NCI-H226 (cell line): ENCODE data around the gene ZBTB5.

Experiments
- DNase-seq: peaks from one replicate; pipeline ENCODE4 v3.0.0-alpha.2; 2015

The ZBTB5 gene

DNA sequence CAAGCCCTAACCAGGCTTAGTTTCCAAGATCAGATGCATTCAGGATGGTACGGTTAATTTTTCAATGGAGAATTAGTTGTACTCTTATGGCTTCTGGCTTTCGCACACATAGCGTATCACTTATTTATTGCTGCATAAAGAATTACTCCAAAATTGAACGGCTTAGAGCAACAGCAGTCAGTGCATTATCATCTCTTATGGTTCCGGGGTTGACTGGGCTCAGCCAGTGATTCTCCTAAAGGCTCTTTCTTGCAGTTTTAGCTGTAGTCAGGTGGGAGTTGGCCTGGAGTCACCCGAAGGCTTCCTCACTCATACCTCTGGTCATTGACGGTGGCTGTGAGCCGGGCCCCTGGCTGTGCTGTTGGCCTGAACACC, 43.3 kb downstream of the ZBTB5 start:
- no peak for DNase-seq

- no peak for DNase-seq
Measured at GRCh38 chr9:37420271-37421215, 44.7 kb downstream of the ZBTB5 start.

DNA sequence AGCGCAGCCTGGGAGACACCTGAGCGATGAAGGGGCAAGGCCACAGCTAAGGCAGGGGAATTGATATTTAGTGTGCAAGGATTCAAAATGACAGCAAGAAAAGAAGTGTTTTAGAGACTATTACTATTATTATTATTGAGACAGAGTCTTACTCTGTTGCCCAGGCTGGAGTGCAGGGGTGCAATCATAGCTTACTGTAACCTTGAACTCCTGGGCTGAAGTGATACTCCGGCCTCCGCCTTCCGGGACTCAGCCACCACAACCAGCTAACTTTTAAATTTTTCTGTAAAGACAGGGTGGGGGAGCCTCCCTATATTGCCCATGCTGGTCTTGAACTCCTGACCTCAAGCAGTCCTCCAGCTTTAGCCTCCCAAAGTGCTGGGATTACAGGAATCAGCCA, 46.0 kb downstream of the ZBTB5 start:
- DNase-seq, result no peak

GRCh38 chr9:37417857-37418618, 47.2 kb downstream of the ZBTB5 start:
- DNase-seq, result no peak

GRCh38 chr9:37417252-37417803, 47.9 kb downstream of the ZBTB5 start:
- DNase-seq, result no peak

DNA sequence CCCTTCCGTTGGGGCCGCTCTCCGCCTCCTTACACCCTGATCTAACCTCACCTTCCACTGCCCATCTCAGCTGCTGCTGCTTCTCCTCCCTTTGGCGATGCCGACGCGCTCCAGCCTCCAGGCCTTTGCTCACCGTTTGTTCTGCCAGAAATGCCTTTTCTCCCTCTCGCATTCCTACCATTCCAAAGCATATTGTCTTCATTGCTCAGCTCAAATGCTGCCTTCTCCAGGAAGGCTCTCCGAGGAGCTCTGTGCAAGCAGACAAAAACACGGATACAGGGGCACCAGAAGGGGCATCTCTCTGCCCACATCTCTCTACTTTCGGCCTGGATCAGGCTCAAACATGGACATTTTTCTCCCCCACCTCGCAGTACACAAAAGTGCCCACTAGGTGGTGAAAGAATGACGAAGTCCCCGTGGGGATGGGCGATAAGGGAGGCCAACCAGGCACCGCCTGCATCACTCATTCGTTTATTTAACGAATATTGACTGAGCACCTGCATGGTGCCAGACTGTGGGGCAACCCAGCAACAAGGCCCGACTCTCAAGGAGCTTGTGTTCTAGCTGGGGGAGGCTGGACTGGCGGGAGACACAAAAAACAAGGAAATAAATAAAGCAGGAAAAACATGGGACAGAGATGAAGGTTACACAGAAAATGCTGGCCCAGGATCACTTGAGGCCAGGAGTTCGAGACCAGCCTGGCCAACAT, 50.1 kb downstream of the ZBTB5 start:
- DNase-seq, result peak; percentile 84

DNA sequence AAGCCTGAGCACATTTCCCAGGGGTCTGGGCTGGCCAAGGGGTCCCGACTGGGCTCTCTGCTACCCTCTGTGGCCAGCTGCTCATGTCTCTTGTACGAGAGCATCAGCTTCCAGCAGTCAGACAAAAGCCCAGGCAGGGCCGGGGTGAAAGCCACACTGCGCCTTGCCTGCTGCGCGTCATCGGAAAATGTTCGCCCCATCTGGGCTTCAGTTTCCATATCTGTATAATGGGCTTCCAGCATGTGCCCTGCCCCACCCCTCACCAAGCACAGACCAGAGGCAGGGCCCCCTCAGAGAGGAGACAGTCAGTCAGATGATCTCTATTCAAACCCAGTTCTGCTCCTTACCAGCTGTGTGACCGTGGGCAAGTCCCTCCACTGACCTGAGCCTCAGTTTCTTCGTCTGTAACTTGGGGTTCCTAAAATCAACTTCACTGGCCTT, 50.7 kb downstream of the ZBTB5 start:
- no peak for DNase-seq

DNA sequence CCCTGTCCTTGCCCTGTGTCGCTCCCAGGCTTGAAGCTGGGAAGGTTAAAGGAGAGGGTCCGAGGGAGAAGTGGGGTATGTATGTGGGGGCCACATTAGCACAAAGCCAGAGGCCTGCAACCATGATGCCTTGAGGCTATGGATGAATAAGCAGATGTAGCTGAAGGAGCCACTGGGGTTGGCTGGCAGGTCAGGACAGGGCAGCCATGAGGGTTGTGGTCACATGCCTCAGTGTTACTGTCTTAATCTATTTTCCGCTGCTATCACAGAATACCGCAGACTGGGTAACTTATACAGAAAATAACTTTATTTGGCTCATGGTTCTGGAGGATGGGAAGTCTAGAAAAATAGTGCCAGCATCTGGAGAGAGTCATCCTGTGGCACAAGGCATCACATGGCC, 51.9 kb downstream of the ZBTB5 start:
- peak; percentile 12 for DNase-seq

DNA sequence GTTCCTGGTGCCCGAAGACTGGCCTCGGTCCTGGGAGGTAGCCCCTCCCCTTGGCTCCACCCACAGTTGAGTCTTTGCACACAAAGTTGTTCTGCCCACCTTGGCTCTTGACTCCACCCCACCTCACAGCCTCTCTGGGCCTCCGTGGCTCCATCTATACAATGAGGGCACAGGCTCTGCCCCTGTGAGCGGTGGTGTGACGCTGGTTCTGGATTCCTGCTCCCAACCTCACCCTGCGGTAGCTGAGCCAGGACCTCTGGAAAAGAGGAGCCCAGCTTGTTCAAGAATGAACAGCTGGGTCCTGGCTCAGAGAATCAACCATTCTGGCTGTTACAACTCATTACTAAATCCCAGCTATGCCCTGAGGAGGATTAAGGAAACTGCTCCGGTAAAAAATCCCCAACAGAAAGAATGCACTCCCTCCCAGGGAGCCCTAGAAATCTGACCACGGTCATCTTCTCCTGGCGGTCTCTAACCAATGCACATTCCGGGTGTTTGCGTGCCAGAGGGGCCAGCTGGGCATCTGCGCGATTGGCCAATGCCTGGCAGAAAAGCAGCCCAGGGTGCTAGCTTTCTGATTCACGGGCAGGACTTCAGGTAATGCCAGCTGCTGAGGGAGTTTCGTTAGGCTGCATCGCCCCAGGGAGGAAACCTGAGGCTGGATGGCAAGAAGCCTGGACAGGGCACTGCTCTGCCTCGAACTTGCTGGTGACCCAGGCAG, 52.7 kb downstream of the ZBTB5 start:
- peak; percentile 87 for DNase-seq

- no peak for DNase-seq
Measured at GRCh38 chr9:37410969-37411785, 54.1 kb downstream of the ZBTB5 start.

DNA sequence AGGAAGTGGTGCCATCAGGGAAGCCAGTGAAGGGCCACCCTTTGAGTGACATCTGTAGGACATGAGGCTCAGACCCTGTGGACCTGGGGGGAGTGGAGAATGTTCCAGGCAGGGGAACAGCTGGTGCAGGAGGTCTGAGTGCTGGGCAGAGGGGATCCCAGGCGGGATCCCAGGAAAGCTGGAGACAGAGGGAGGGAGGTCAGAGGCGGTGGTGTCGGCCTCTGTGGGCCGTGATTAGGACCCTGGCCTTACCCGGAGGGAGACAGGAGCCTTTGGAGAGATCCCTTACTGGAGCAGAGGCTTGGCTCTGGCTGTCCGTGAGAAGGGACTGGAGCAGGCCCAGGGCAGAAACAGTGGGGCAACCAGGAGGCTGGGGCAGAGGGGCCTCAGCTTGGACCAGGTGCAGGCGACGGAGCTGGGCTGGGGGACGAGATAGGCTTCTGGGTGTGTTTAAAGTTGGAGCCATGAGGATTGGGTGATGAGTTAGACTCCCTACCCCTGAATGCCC, 54.8 kb downstream of the ZBTB5 start:
- DNase-seq, result no peak

DNA sequence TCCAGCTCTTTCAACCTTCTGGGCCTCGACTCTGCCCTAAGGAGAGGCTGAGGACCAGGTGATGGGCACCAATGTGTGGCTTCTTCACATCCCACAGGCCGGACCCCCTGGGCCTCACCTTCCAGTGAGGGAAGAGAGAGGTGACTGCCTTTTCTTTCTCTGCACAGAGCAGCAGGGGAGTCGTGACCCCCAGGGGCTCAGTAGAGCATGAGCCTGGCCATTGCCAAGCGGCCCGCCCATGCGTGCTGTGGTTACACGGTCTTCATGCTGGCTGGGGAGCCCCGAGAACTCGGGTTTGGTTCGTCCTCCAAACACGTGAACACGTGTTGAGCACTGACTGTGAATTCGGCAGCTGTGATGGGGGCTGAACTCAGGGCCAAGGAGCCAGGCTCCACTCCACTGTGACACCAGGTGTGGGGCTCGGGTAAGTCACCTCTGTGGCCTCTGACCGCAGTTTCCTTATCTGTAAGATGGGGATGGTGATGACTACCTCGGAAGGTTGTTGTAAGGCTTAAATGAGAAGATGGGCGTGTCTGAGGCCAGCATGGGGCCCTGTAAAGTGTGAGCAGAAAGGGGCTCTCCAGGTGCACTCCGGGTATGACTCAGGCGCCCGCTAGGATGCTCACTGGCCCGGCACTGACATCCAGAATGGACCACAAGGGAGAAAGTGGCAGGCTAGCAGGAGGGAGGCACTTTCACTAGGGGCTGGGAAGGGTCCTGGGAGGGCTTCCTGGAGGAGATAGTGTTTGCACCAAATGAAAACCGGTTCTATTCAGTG, 56.1 kb downstream of the ZBTB5 start:
- no peak for DNase-seq

GRCh38 chr9:37407468-37407867, 57.8 kb downstream of the ZBTB5 start:
- no peak for DNase-seq

DNA sequence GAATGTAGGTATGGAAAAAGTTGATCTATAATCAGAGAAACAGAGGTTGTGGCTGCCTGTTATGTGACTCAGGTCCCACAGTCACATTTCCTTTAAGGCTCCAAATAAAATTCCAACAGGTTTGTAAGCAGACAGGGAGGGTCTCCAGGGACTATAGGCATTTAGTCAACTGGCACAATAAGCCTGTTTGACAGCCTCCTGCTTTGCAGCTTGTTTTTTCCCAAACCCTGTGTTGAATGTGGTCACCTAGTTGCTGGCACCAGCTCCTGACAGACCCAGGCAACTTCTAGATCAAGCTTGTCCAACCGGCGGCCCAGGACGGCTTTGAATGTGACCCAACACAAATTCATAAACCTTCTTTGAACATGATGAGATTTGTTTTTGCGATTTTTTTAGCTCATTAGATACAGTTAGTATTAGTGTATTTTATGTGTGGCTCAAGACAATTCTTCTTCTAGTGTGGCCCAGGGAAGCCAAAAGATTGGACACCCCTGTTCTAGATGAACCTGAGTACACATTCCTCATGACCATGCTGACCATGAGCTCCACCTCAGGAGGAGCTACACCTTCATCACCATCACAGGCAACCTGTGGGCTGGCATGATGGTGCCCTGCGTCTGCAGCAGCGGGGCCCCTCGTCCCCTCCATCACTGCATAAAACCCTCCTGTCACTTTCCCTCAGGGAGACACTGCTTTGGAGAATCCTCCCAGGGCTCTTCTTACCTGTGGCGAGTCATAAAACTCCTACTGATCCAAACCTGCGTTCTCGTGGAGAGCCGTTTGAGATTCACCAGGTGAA, 58.4 kb downstream of the ZBTB5 start:
- no peak for DNase-seq

GRCh38 chr9:37405764-37406380, 59.4 kb downstream of the ZBTB5 start:
- no peak for DNase-seq

DNA sequence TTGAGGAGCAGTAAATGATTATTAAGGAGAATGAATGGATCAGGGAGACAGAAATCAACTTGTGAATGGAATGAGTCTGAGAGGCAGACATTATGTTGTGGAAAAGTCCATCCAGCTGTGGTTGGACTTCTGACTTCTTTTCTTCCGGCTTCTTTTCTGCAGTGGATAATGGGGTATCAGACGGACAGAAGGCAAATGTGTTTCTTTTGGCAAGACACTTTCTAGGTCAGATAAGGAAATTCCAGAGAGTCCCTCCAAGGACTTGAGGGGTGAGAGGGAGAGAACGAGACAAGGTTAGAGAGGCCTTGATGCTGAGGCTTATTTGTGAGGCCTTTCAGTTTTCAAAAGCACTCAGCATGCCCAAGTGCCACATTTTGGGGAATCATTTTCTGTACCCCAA, 59.9 kb downstream of the ZBTB5 start:
- no peak for DNase-seq

DNA sequence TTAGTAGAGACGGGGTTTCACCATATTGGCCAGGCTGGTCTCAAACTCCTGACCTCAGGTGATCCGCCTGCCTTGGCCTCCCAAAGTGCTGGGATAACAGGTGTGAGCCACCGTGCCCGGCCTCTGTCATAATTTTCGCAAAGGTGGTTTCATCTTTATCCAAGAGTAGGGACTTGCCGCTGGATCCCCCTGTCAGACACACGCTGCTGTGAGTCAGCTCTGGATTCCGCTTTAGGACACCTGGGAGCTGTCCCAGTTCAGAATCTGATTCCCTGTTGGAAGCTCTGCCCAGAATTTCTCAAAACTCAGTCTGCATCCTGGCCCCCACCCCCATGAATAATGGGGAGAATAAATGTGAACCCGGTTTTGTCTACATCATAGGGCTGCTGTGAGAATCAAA, 60.7 kb downstream of the ZBTB5 start:
- no peak for DNase-seq

GRCh38 chr9:37399336-37399735, 65.9 kb downstream of the ZBTB5 start:
- DNase-seq, result no peak

DNA sequence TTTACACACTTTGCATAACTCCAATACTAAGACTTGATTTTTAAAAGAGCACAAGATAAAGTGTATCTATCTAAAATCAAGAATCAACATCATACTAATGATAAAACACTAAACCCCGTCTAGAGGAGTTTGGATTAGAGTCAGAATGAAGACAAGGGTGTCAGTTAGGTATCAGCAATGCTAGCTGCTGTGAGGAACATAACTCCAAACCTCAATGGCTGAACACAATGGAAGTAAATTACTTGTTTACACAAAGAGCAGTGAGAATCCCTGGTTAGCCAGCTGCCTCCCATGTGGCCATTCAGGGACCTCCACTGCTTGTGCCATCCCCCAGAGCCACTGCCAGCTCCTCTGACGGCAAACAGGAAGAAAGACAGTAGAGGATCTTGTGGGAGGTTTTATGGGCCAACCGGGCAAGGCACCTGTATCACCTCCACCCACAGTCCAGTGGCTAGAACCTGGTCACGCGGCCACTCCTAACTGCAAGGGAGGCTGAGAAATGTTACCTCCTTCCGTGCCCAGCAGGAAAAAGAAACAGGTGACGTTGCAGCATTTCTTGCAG, 66.7 kb downstream of the ZBTB5 start:
- no peak for DNase-seq
